ENCODE measurements around the gene FUT8. TPM values are rescaled to one million over a fixed set of nuclear protein-coding genes. Genes with fewer than 3 reads are reported as not detected.
A peak's percentile ranks its signal among the peaks of the same experiment; 100 is the strongest.

The FUT8 gene
- total RNA-seq, 1 donor = 124 TPM

DNA sequence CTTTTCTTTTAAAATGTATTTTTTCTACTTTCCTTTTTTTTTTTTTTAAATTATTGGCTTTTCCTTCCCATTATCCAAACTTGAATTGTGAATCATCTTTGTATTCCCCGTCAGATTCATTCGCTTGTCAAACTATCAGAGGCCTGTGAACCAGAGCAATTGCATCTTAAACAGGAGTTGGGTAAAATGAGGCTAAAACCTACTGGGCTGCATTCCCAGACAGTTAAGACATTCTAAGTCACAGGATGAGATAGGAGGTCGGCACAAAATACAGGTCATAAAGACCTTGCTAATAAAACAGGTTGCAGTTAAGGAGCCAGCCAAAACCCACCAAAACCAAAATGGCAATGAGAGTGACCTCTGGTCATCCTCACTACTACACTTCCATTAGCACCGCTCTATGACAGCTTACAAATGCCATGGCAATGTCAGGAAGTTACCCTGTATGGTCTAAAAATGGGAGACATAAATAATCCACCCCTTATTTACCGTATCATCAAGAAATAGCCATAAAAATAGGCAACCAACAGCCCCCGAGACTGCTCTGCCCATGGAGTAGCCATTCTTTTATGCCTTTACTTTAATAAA is 19.9 kb downstream of the FUT8 start:
- H4K20me1 ChIP-seq (ENCODE audit: insufficient read depth, low read length) = no peaks in the 10 kb centered on the region
- DNase-seq (ENCODE audit: insufficient read length, low spot score, missing footprints) = no peak
- H3K27ac ChIP-seq (ENCODE audit: low read depth, low read length) = peak overlapping the region; percentile 40
- H2AFZ ChIP-seq (ENCODE audit: low read length) = no peak overlapping the region
- H3K4me2 ChIP-seq (ENCODE audit: insufficient read depth, low read length) = peak overlapping the region; percentile 49
- H3K79me2 ChIP-seq (ENCODE audit: insufficient read depth, low read length) = peaks cover 57% of the 10 kb centered on the region
- H3K27me3 ChIP-seq (ENCODE audit: insufficient read depth, low read length) = no peaks in the 10 kb centered on the region
- TF ChIP-seq, protein P1, sequence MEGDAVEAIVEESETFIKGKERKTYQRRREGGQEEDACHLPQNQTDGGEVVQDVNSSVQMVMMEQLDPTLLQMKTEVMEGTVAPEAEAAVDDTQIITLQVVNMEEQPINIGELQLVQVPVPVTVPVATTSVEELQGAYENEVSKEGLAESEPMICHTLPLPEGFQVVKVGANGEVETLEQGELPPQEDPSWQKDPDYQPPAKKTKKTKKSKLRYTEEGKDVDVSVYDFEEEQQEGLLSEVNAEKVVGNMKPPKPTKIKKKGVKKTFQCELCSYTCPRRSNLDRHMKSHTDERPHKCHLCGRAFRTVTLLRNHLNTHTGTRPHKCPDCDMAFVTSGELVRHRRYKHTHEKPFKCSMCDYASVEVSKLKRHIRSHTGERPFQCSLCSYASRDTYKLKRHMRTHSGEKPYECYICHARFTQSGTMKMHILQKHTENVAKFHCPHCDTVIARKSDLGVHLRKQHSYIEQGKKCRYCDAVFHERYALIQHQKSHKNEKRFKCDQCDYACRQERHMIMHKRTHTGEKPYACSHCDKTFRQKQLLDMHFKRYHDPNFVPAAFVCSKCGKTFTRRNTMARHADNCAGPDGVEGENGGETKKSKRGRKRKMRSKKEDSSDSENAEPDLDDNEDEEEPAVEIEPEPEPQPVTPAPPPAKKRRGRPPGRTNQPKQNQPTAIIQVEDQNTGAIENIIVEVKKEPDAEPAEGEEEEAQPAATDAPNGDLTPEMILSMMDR (IDR thresholded peaks at IDR 0.05; ENCODE audit: extremely low read depth, low read depth, low read length) = no peak
- peaks cover 24% of the 10 kb centered on the region for H3K4me1 ChIP-seq (ENCODE audit: insufficient read depth, low read length)
- H3K9me3 ChIP-seq (ENCODE audit: low read depth, low read length) = no peaks in the 10 kb centered on the region
- H3K4me3 ChIP-seq (ENCODE audit: insufficient read depth, low read length) = peak overlapping the region; percentile 24
- no peaks in the 10 kb centered on the region for H3K36me3 ChIP-seq (ENCODE audit: insufficient read depth, low read length)

DNA sequence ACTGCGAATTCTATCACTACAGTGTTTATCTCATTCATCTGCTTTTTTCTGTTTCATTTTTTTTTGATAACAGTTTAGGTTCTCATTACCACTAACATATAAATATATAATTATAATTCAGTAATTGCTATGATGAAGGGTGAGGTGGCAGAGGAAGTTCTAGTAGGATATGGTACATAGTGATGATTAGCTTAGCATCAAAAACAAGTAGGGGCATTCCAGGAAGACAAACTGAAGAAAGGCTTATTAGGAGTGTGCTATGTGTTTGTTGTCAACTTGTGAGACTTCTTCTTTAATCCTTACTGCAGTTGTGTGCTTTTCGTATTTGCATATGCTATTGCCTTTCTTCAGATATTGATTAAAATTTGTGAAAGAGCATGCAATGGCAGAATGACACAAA is 20.6 kb downstream of the FUT8 start:
- H4K20me1 ChIP-seq (ENCODE audit: insufficient read depth, low read length) = no peaks in the 10 kb centered on the region
- H2AFZ ChIP-seq (ENCODE audit: low read length) = no peak overlapping the region
- H3K27me3 ChIP-seq (ENCODE audit: insufficient read depth, low read length) = no peaks in the 10 kb centered on the region
- peak overlapping the region; percentile 49 for H3K4me2 ChIP-seq (ENCODE audit: insufficient read depth, low read length)
- H3K9me3 ChIP-seq (ENCODE audit: low read depth, low read length) = no peaks in the 10 kb centered on the region
- no peak overlapping the region for H3K27ac ChIP-seq (ENCODE audit: low read depth, low read length)
- H3K4me3 ChIP-seq (ENCODE audit: insufficient read depth, low read length) = peak overlapping the region; percentile 24
- DNase-seq (ENCODE audit: insufficient read length, low spot score, missing footprints) = peak; percentile 18
- H3K36me3 ChIP-seq (ENCODE audit: insufficient read depth, low read length) = no peaks in the 10 kb centered on the region
- peaks cover 59% of the 10 kb centered on the region for H3K79me2 ChIP-seq (ENCODE audit: insufficient read depth, low read length)
- TF ChIP-seq, protein P1 (IDR thresholded peaks at IDR 0.05; ENCODE audit: extremely low read depth, low read depth, low read length) = no peak
- H3K4me1 ChIP-seq (ENCODE audit: insufficient read depth, low read length) = peaks cover 24% of the 10 kb centered on the region

DNA sequence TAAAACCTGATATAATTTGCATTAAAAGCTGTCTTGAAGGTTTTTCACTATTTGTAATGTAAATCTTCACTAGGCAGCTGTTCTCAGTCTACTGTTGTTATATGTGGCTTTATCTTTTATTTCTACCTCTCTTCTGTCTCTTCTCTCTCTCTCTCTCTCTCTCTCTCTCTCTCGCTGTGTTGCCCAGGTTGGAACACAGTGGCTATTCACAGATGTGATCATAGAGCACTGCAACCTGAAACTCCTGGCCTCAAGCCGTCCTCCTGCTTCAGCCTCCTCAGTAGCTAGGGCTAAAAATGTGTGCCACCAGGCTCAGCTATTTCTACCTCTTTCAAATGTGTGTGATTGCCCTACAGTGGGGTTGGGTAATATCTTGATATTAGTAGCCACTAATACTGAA is 21.1 kb downstream of the FUT8 start:
- no peak overlapping the region for H3K4me3 ChIP-seq (ENCODE audit: insufficient read depth, low read length)
- TF ChIP-seq, protein P1 (IDR thresholded peaks at IDR 0.05; ENCODE audit: extremely low read depth, low read depth, low read length) = no peak
- peaks cover 24% of the 10 kb centered on the region for H3K4me1 ChIP-seq (ENCODE audit: insufficient read depth, low read length)
- DNase-seq (ENCODE audit: insufficient read length, low spot score, missing footprints) = no peak
- H4K20me1 ChIP-seq (ENCODE audit: insufficient read depth, low read length) = no peaks in the 10 kb centered on the region
- no peak overlapping the region for H3K27ac ChIP-seq (ENCODE audit: low read depth, low read length)
- no peak overlapping the region for H3K4me2 ChIP-seq (ENCODE audit: insufficient read depth, low read length)
- H3K79me2 ChIP-seq (ENCODE audit: insufficient read depth, low read length) = peaks cover 57% of the 10 kb centered on the region
- H2AFZ ChIP-seq (ENCODE audit: low read length) = no peak overlapping the region
- no peaks in the 10 kb centered on the region for H3K27me3 ChIP-seq (ENCODE audit: insufficient read depth, low read length)
- H3K9me3 ChIP-seq (ENCODE audit: low read depth, low read length) = no peaks in the 10 kb centered on the region
- H3K36me3 ChIP-seq (ENCODE audit: insufficient read depth, low read length) = no peaks in the 10 kb centered on the region

DNA sequence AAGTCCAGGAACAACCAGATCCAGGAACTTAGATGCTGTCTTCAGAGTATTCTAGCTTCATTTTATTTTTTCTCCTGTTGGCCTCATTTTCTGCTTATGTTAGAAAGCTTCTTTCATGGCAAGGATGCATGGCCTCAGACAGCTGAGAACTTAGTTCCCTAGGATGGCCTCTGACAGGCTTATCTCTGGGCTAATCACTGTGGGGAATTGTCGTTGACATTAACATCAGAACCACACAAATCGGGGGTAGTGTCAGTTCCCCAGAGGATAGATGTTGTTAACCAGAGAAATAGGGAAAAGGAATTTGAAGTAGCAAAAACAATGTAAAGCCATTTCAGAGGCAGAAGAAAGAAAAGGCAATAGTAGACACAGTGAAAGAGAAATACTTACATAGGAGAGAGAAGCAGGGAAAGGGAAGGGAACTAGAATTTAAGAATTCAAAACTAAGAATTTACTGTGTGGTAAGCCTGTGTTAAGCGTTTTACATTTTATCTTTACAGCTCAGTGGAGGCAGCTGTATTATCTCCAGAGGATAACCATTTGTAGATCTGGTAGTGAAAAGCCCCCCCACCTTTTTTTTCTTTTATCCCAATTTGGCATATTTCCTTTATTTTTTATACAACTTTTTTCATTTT is 21.8 kb downstream of the FUT8 start:
- peaks cover 24% of the 10 kb centered on the region for H3K4me1 ChIP-seq (ENCODE audit: insufficient read depth, low read length)
- H3K79me2 ChIP-seq (ENCODE audit: insufficient read depth, low read length) = peaks cover 56% of the 10 kb centered on the region
- TF ChIP-seq, protein P1 (IDR thresholded peaks at IDR 0.05; ENCODE audit: extremely low read depth, low read depth, low read length) = no peak
- no peak overlapping the region for H3K27ac ChIP-seq (ENCODE audit: low read depth, low read length)
- no peak overlapping the region for H3K4me2 ChIP-seq (ENCODE audit: insufficient read depth, low read length)
- H4K20me1 ChIP-seq (ENCODE audit: insufficient read depth, low read length) = no peaks in the 10 kb centered on the region
- no peak overlapping the region for H3K4me3 ChIP-seq (ENCODE audit: insufficient read depth, low read length)
- H3K9me3 ChIP-seq (ENCODE audit: low read depth, low read length) = no peaks in the 10 kb centered on the region
- H3K27me3 ChIP-seq (ENCODE audit: insufficient read depth, low read length) = no peaks in the 10 kb centered on the region
- H3K36me3 ChIP-seq (ENCODE audit: insufficient read depth, low read length) = no peaks in the 10 kb centered on the region
- DNase-seq (ENCODE audit: insufficient read length, low spot score, missing footprints) = peak; percentile 31
- H2AFZ ChIP-seq (ENCODE audit: low read length) = no peak overlapping the region
